T47D (cell line): ENCODE measurements around the gene PHLPP1.
"Not testable (repeated sequence)": the region's sequence is repeated elsewhere in the genome, so short reads cannot be mapped to it uniquely, and the experiment has no call there.

Source experiments
- DNase-seq, 2 experiments: peaks; one replicate each; pipeline versions ENCODE4 v3.0.0 to v3.0.0-alpha.2; 2011 to 2012; ENCODE audit warnings: low read depth in 1 of 2, low spot score in 1 of 2
- JUND ChIP-seq: IDR thresholded peaks from 2 replicates; pipeline ENCODE4 v1.6.1; 2012; ENCODE audit warnings: low read depth
- in situ Hi-C: cut with HindIII; loops from 2 replicates; pipeline ENCODE4 v1.10.0; 2016; ENCODE audit warnings: low sequenced_read_pairs, low pct_unique_long_range_greater_than_20kb

The PHLPP1 gene

GRCh38 chr18:62795813-62796212 lies 80.5 kb downstream of the PHLPP1 start:
- TF ChIP-seq JUND = no peak
- DNase-seq = no peak
- in situ Hi-C loops = no loop called here

GRCh38 chr18:62796216-62796621 lies 80.9 kb downstream of the PHLPP1 start:
- in situ Hi-C loops = no loop called here
- no peak for DNase-seq
- no peak for TF ChIP-seq JUND

GRCh38 chr18:62797329-62797728 lies 82.0 kb downstream of the PHLPP1 start:
- TF ChIP-seq JUND = no peak
- no peak for DNase-seq
- in situ Hi-C loops = no loop called here

- no peak for DNase-seq
- in situ Hi-C loops = no loop called here
Observed at GRCh38 chr18:62799977-62800376, 84.6 kb downstream of the PHLPP1 start.

GRCh38 chr18:62802523-62802922 lies 87.2 kb downstream of the PHLPP1 start:
- TF ChIP-seq JUND = no peak
- in situ Hi-C loops = no loop called here
- peak in 1 of 2 experiments; percentile 27 for DNase-seq

More at GRCh38 chr18:62799977-62800376, 84.6 kb downstream of the PHLPP1 start:
- no peak for TF ChIP-seq JUND

GRCh38 chr18:62807396-62807795 lies 92.1 kb downstream of the PHLPP1 start:
- DNase-seq = no peak
- in situ Hi-C loops = no loop called here
- no peak for TF ChIP-seq JUND

- in situ Hi-C loops = no loop called here
- TF ChIP-seq JUND = no peak
- DNase-seq = no peak
Observed at GRCh38 chr18:62808123-62808522, 92.8 kb downstream of the PHLPP1 start.

- DNase-seq, in situ Hi-C loops: not testable (repeated sequence)
Observed at GRCh38 chr18:62809445-62809844, 94.1 kb downstream of the PHLPP1 start.

- in situ Hi-C loops = no loop called here
- DNase-seq = no peak
Observed at GRCh38 chr18:62809900-62810299, 94.6 kb downstream of the PHLPP1 start.

GRCh38 chr18:62810682-62811081 lies 95.3 kb downstream of the PHLPP1 start:
- in situ Hi-C loops = no loop called here
- no peak for TF ChIP-seq JUND
- no peak for DNase-seq

More at GRCh38 chr18:62809900-62810299, 94.6 kb downstream of the PHLPP1 start:
- no peak for TF ChIP-seq JUND

GRCh38 chr18:62811674-62812073 lies 96.3 kb downstream of the PHLPP1 start:
- TF ChIP-seq JUND = no peak
- no peak for DNase-seq
- in situ Hi-C loops = no loop called here

GRCh38 chr18:62812242-62812641 lies 96.9 kb downstream of the PHLPP1 start:
- DNase-seq = no peak
- in situ Hi-C loops = no loop called here
- TF ChIP-seq JUND = no peak

- DNase-seq = no peak
- in situ Hi-C loops = no loop called here
- TF ChIP-seq JUND = no peak
Observed at GRCh38 chr18:62812876-62813275, 97.5 kb downstream of the PHLPP1 start.

- no peak for TF ChIP-seq JUND
- in situ Hi-C loops = no loop called here
- no peak for DNase-seq
Observed at GRCh38 chr18:62814132-62814759, 98.9 kb downstream of the PHLPP1 start.
